Regular cardiac myocyte (primary cell): Measurements from ENCODE around the gene IKZF1. TPM values are rescaled to one million over a fixed set of nuclear protein-coding genes. Genes with fewer than 3 reads are reported as not detected.

Source experiments
- total RNA-seq: library from RNA; depleted of rRNA; stranded (reverse); fragments of >200 nt; gene quantifications from 2 replicates; pipeline ENCODE4 v1.2.3, GENCODE V29; 2014

The IKZF1 gene
- not detected in 2 replicates for total RNA-seq

DNA sequence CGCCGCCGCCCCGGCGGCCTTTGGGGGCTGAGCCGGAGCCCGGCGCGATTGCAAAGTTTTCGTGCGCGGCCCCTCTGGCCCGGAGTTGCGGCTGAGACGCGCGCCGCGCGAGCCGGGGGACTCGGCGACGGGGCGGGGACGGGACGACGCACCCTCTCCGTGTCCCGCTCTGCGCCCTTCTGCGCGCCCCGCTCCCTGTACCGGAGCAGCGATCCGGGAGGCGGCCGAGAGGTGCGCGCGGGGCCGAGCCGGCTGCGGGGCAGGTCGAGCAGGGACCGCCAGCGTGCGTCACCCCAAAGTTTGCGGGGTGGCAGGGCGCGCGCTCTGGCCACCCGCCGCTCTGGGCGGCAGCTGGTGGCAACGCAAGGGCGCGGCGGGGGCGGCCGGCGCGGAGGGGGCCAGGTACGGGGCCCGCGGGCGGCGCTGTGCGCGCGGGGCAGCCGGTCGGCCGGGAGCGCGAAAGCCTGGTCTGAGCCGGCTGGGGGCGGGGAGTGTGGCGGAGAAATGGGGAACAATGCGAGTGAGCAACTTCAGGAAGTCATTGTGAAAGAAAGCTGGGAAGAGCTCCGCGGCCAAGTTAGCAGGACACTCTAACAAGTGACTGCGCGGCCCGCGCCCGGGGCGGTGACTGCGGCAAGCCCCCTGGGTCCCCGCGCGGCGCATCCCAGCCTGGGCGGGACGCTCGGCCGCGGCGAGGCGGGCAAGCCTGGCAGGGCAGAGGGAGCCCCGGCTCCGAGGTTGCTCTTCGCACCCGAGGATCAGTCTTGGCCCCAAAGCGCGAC lies at the start of gene IKZF1:
Gene IKZF1, plus strand, starts transcription at position 588 of the 782 bp plus-strand sequence. CDS start 14,346 bp downstream, outside the sequence.

DNA sequence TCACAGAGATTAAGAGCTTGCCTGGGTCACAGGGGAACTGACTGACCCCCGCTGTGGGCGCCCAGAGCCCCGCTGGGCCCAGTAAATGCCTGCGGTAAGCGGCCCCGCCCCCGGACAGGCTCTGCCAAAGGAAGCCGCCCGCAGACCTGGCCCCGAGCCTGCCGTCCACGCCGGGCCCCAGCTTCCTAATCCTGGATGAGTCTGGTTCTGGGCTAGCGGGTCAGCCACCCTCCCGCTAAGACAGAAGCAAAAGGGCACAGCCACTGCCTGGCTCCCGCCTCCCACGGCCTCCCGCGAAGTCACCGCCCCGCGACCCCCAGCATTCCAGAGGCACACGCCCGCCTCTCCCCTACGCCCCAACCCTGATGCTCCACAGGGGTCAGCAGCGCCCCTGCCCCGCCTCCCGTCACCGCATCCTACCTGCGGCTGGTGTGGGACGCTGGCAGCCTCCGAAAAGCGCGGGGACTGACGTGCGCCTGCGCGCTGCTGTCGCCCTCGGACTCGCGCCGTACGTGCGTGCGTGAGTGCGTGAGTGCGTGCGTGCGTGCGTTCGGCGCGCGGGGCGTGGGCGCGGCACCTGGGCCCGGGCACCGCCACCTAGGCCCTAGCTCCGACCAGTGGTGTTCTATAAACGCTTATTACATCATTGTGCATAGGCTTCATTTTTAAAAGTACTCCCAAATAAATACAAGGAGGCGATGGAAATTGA lies 145.5 kb downstream of the IKZF1 start, which contains the start of gene FIGNL1:
Gene FIGNL1, minus strand, starts transcription at position 470 of the 709 bp plus-strand sequence. CDS start 3,063 bp downstream, outside the sequence.

Other genes with a start within 250 kb of the IKZF1 start
- not detected in 2 replicates for gene ZPBP, start 211.5 kb upstream of the IKZF1 start, total RNA-seq
- 12.4 and 45.4 TPM in 2 replicates for gene FIGNL1, start 145.6 kb downstream of the IKZF1 start, total RNA-seq